ENCODE measurements around the gene RALGPS2.

GRCh38 chr1:178702146-178702545, 22.9 kb upstream of the RALGPS2 start:
- TF ChIP-seq ZNF354C (tag by site-specific recombination; IDR thresholded peaks at IDR 0.05; ENCODE audit: borderline replicate concordance, low read depth) (no peak), ZNF239 (tag by site-specific recombination; IDR thresholded peaks at IDR 0.05) (no peak)
- TF ChIP-seq, protein P1, sequence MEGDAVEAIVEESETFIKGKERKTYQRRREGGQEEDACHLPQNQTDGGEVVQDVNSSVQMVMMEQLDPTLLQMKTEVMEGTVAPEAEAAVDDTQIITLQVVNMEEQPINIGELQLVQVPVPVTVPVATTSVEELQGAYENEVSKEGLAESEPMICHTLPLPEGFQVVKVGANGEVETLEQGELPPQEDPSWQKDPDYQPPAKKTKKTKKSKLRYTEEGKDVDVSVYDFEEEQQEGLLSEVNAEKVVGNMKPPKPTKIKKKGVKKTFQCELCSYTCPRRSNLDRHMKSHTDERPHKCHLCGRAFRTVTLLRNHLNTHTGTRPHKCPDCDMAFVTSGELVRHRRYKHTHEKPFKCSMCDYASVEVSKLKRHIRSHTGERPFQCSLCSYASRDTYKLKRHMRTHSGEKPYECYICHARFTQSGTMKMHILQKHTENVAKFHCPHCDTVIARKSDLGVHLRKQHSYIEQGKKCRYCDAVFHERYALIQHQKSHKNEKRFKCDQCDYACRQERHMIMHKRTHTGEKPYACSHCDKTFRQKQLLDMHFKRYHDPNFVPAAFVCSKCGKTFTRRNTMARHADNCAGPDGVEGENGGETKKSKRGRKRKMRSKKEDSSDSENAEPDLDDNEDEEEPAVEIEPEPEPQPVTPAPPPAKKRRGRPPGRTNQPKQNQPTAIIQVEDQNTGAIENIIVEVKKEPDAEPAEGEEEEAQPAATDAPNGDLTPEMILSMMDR (tag by site-specific recombination; IDR thresholded peaks at IDR 0.05): no peak
- TF ChIP-seq, protein P2, sequence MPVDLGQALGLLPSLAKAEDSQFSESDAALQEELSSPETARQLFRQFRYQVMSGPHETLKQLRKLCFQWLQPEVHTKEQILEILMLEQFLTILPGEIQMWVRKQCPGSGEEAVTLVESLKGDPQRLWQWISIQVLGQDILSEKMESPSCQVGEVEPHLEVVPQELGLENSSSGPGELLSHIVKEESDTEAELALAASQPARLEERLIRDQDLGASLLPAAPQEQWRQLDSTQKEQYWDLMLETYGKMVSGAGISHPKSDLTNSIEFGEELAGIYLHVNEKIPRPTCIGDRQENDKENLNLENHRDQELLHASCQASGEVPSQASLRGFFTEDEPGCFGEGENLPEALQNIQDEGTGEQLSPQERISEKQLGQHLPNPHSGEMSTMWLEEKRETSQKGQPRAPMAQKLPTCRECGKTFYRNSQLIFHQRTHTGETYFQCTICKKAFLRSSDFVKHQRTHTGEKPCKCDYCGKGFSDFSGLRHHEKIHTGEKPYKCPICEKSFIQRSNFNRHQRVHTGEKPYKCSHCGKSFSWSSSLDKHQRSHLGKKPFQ (tag by site-specific recombination; IDR thresholded peaks at IDR 0.05): no peak
- TF ChIP-seq, protein P3, sequence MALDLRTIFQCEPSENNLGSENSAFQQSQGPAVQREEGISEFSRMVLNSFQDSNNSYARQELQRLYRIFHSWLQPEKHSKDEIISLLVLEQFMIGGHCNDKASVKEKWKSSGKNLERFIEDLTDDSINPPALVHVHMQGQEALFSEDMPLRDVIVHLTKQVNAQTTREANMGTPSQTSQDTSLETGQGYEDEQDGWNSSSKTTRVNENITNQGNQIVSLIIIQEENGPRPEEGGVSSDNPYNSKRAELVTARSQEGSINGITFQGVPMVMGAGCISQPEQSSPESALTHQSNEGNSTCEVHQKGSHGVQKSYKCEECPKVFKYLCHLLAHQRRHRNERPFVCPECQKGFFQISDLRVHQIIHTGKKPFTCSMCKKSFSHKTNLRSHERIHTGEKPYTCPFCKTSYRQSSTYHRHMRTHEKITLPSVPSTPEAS (tag by site-specific recombination; IDR thresholded peaks at IDR 0.05): no peak

All from HEK293 (cell line).